K562 (cell line): Measurements from ENCODE around the gene SPATS2. TPM values are rescaled to one million over a fixed set of nuclear protein-coding genes. Genes with fewer than 3 reads are reported as not detected.
A peak's percentile ranks its signal among the peaks of the same experiment; 100 is the strongest.

Experiments used
- ARID3A ChIP-seq: IDR thresholded peaks from 2 replicates; pipeline ENCODE4 v1.6.1; 2012; ENCODE audit warnings: low read depth, low read length, improper control_type of control experiment, borderline replicate concordance
- CBX3 ChIP-seq, 2 experiments: IDR thresholded peaks; 1 replicate in 1 of 2; 2 replicates in 1 of 2; pipeline ENCODE4 v1.6.1; 2012; ENCODE audit warnings: inconsistent platforms in 2 of 2, low read length in 2 of 2, borderline replicate concordance in 1 of 2, control low read depth in 1 of 2
- DIDO1 ChIP-seq: fragments of 450-650 bp; IDR thresholded peaks from 2 replicates; pipeline ENCODE4 v1.6.1; 2016; ENCODE audit warnings: low read depth, missing biosample characterization, missing genetic modification characterization
- EZH2 ChIP-seq: IDR thresholded peaks from 2 replicates; pipeline ENCODE4 v1.6.1; 2012; ENCODE audit warnings: low read depth, mild to moderate bottlenecking, inconsistent platforms, low read length, borderline replicate concordance
- FOXJ3 ChIP-seq: sonication (generic); formaldehyde crosslinking; IDR thresholded peaks from 2 replicates; pipeline ENCODE4 v1.4.0; 2020; ENCODE audit warnings: mild to moderate bottlenecking, missing genetic modification reagents
- JUND ChIP-seq, 2 experiments: IDR thresholded peaks; 2 replicates in 1 of 2; 3 replicates in 1 of 2; pipeline ENCODE4 v1.6.1; 2011; ENCODE audit warnings: borderline replicate concordance in 2 of 2, low read depth in 2 of 2, low read length in 2 of 2, improper control_type of control experiment in 1 of 2, missing biosample characterization in 1 of 2, missing genetic modification characterization in 1 of 2, missing genetic modification reagents in 1 of 2
- MAFF ChIP-seq: IDR thresholded peaks from 2 replicates; pipeline ENCODE4 v1.6.1; 2012; ENCODE audit warnings: low read length, improper control_type of control experiment
- PHB ChIP-seq: fragments of 250-450 bp; sonication (Bioruptor Pico); IDR thresholded peaks from 2 replicates; pipeline ENCODE4 v1.5.0; 2021
- RFX1 ChIP-seq: fragments of 450-650 bp; IDR thresholded peaks from 2 replicates; pipeline ENCODE4 v1.6.1; 2016; ENCODE audit warnings: mild to moderate bottlenecking, moderate library complexity
- SLC30A9 ChIP-seq: fragments of 250-450 bp; sonication (Bioruptor Pico); IDR thresholded peaks from 2 replicates; pipeline ENCODE4 v1.8.0; 2022; ENCODE audit warnings: mild to moderate bottlenecking, moderate library complexity
- ZFP30 ChIP-seq: fragments of 250-450 bp; sonication (Bioruptor Pico); IDR thresholded peaks from 2 replicates; pipeline ENCODE4 v1.8.0; 2022; ENCODE audit warnings: moderate library complexity, mild to moderate bottlenecking, inconsistent platforms, borderline replicate concordance
- ZKSCAN3 ChIP-seq: fragments of 250-450 bp; sonication (Bioruptor Pico); IDR thresholded peaks from 2 replicates; pipeline ENCODE4 v1.4.0; 2020
- ZNF24 ChIP-seq: fragments of 450-650 bp; IDR thresholded peaks from 2 replicates; pipeline ENCODE4 v1.6.1; 2016
- ZNF830 ChIP-seq: fragments of 250-450 bp; sonication (Bioruptor Pico); IDR thresholded peaks from 2 replicates; pipeline ENCODE4 v1.5.0; 2021; ENCODE audit warnings: mild to moderate bottlenecking
- polyA plus RNA-seq, 8 experiments: library from polyadenylated mRNA; depleted of rRNA in 4 of 8; stranded (reverse) in 5 of 8; unstranded in 3 of 8; fragments of >200 nt; fragmentation: Nextera tagmentation in 2 of 8; fragmentation: Illumina TruSeq in 1 of 8; extraction: Ambion mirVana in 2 of 8; extraction: Trizol in 1 of 8; gene quantifications; 2 replicates each; pipeline versions ENCODE4 v1.2.1 to v1.2.3, GENCODE V29; 2011 to 2014; ENCODE audit warnings: inconsistent platforms in 1 of 8, missing spikeins in 1 of 8
- total RNA-seq, 7 experiments: library from RNA; depleted of rRNA in 6 of 7; stranded (reverse); fragments of >200 nt in 6 of 7; fragmentation: Illumina TruSeq in 2 of 7; extraction: Trizol in 2 of 7; gene quantifications; 2 replicates each; pipeline versions ENCODE4 v1.2.1 to v1.2.3, GENCODE V29; 2011 to 2021; ENCODE audit warnings: low replicate concordance in 1 of 7
- TF ChIP-seq, protein P1 (sequence below), 3 experiments: fragments of 200-800 bp in 1 of 3; sonication (Bioruptor generic) in 1 of 3; sonication (generic) in 1 of 3; formaldehyde crosslinking in 1 of 3; IDR thresholded peaks; 2 replicates each; pipeline versions ENCODE4 v1.6.1 to v1.8.0; 2016 to 2022; ENCODE audit warnings: mild to moderate bottlenecking in 2 of 3, missing compliant biosample characterization in 2 of 3, missing genetic modification characterization in 2 of 3, missing genetic modification reagents in 1 of 3
- TF ChIP-seq, protein P2 (sequence below): fragments of 250-450 bp; sonication (Bioruptor Pico); IDR thresholded peaks from 2 replicates; pipeline ENCODE4 v1.5.0; 2021
- TF ChIP-seq, protein P3 (sequence below): fragments of 250-450 bp; sonication (Bioruptor Pico); IDR thresholded peaks from 2 replicates; pipeline ENCODE4 v1.5.0; 2021; ENCODE audit warnings: mild to moderate bottlenecking, moderate library complexity
- TF ChIP-seq, protein P4 (sequence below): fragments of 200-400 bp; formaldehyde crosslinking; IDR thresholded peaks from 2 replicates; pipeline ENCODE4 v1.6.1; 2017; ENCODE audit warnings: mild to moderate bottlenecking, low read depth, low read length, moderate library complexity

The SPATS2 gene
- total and polyA plus RNA-seq, 9 of the 15 experiments (the other 6 are each of a cell fraction or from before 2014, with no cell fraction given), result 5.4 to 48.2 (median 17.5) TPM

DNA sequence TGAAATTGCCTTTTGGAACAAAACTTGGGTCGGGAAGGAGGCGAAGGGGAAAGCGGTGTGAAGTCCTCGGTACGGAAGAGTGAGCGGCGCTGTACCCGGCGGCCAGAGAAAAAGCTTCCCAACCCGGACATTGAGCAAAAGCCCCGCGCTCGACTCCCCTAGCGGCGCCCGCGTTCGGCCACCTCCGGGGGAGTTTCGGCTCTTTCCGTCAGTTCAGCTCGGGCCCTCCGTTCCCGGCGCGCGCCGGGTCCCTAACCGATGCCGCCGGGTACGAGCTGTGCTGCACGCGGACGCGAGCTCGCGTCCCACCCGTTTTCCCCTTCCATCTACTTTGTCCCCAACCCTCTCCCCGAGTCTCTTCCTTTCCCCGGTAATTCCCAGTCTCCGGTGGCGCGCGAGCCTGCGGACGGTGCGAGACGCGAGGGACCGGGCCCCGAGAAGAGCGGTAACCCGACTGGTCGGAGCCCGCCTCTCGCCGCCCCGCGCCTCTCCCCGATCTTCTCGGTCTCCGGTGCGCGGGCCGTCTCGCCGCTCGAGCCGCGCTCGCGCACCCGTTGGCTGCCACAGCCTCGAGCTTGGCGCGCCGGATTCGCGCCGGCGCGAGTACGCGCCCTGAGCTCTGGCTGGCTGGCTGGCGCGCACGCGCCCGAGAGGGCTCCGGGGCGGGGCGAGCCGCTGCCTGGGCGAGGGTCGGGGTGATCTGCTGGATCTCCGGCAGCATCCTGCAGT lies 446 bp upstream of the SPATS2 start (continued):
- TF ChIP-seq, protein P1, sequence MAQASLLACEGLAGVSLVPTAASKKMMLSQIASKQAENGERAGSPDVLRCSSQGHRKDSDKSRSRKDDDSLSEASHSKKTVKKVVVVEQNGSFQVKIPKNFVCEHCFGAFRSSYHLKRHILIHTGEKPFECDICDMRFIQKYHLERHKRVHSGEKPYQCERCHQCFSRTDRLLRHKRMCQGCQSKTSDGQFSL (CRISPR knock-in tag; IDR thresholded peaks at IDR 0.05), result no peak
- TF ChIP-seq, protein P1 (tag; IDR thresholded peaks at IDR 0.05), result no peak
- TF ChIP-seq ZNF24, result no peak
- no peak for TF ChIP-seq EZH2
- no peak for TF ChIP-seq ZKSCAN3 (CRISPR knock-in tag)
- no peak for TF ChIP-seq CBX3 (IDR thresholded peaks at IDR 0.05; ENCODE audit: borderline replicate concordance in 1 of 2, low read length in 2 of 2)
- 0 out of 2 replicates have a peak, but pooled peaks have one; percentile 83 for TF ChIP-seq PHB (CRISPR knock-in tag)
- no peak for TF ChIP-seq DIDO1 (tag)
- no peak for TF ChIP-seq RFX1
- no peak for TF ChIP-seq MAFF
- TF ChIP-seq, protein P2, sequence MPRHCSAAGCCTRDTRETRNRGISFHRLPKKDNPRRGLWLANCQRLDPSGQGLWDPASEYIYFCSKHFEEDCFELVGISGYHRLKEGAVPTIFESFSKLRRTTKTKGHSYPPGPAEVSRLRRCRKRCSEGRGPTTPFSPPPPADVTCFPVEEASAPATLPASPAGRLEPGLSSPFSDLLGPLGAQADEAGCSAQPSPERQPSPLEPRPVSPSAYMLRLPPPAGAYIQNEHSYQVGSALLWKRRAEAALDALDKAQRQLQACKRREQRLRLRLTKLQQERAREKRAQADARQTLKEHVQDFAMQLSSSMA (CRISPR knock-in tag), result no peak
- TF ChIP-seq, protein P3, sequence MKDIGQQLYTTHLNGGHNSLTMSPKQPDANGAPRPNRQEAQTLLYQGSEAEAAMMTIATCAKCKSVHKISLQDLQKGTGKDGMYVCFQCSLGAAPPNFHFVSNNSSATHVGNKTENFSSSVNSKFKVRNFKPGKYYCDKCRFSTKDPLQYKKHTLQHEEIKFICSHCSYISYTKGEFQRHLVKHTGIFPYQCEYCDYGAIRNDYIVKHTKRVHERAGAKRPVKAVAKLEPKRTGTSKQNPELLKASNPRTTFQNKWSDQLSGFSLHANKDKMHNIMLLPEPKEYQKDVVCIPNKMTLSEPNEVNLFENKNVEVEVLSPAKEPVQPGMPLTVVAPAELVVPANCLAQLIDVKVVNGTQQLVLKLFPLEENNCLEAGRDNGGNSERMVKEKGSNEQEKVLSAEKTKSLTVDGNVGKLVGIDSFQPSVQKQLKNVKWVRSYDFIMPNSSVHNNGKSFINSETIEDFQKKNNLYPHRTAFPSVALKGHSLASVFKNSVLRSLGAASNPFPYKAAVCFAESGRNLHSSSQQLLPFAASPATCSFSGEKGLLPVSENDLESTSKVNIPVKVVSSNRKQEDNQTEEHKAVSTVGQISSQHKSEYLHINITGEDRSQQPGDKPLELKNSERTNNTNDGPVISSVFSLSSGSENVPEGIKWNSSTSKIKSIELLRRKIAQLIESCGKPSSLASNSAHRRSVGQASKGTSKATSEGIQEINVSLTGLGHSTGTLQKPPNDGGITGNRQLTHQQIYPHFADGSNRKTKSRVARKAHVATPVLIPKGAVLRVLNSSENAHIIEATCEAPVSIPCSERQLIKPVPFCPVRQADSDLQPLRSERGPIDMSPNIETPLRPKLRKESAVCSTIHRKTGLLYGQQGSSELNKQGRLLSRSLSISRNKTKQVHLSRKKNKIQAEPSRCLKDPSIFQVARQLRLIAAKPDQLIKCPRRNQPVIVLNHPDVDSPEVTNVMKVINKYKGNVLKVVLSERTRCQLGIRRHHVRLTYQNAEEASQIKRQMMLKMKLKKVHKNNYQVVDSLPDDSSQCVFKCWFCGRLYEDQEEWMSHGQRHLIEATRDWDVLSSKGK (CRISPR knock-in tag), result no peak
- TF ChIP-seq ARID3A, result no peak
- TF ChIP-seq, protein P4, sequence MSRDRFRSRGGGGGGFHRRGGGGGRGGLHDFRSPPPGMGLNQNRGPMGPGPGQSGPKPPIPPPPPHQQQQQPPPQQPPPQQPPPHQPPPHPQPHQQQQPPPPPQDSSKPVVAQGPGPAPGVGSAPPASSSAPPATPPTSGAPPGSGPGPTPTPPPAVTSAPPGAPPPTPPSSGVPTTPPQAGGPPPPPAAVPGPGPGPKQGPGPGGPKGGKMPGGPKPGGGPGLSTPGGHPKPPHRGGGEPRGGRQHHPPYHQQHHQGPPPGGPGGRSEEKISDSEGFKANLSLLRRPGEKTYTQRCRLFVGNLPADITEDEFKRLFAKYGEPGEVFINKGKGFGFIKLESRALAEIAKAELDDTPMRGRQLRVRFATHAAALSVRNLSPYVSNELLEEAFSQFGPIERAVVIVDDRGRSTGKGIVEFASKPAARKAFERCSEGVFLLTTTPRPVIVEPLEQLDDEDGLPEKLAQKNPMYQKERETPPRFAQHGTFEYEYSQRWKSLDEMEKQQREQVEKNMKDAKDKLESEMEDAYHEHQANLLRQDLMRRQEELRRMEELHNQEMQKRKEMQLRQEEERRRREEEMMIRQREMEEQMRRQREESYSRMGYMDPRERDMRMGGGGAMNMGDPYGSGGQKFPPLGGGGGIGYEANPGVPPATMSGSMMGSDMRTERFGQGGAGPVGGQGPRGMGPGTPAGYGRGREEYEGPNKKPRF, result no peak
- TF ChIP-seq FOXJ3 (CRISPR knock-in tag), result no peak
- no peak for TF ChIP-seq ZNF830
- no peak for TF ChIP-seq SLC30A9 (CRISPR knock-in tag)
- no peak for TF ChIP-seq JUND (IDR thresholded peaks at IDR 0.05; ENCODE audit: borderline replicate concordance, low read depth, low read length)
- no peak for TF ChIP-seq JUND (tag; IDR thresholded peaks at IDR 0.05; ENCODE audit: borderline replicate concordance, low read depth, low read length)
- TF ChIP-seq ZFP30, result no peak
